ENCODE results near the gene SLC9A9.

SLC9A9 gene

DNA sequence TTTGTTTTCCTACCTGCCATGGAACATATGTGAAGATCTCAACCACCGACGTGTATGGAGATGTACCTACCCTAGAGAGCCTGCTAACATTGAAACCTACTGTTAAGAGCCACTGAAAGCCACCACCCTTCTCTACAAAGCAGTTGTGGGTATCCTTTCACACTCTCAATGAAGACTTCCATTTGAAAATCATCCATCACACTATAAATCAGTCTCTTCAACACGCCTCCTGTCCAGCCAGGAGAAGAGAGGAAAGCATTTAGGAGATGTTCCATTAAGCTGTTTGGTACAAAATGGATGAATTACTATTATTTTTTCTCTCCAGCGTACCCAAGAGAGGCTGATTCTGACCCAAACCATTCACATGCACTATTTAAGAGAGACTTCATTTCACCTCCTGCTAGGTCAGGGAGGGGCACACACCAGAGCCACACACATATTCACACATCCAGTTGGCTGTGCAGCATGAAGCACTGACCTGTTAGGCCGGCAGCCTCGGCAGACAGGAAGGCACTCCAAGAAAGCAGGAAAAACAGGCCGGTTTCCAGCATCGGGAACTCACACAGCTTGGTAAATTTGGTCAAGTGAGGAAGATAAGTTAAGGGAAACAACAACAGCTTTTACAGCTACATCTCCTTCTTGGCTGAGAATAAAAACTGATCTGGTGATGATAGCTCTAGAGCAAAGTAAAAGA, 274.5 kb downstream of the SLC9A9 start:
- in situ Hi-C loops (cut with MboI; ENCODE audit: low sequenced_read_pairs): no loop called here

DNA sequence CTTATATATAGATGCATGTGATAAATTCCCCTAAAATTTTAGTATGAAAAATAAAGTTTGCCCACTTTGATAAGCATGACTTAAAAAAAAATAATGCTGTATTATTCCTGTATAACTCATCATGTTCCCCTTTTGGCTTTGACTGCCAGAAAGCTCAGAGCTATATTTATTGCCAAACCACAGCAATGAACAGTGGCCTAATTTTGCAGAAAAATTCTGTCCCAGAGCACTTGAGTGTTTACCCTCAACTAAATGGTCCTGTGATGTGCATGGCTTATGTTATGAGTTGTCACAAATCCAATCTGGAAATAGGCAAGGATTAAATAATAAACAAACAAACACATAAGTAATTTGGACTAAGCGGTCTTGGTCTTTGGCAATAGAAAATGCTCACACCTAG, 276.7 kb downstream of the SLC9A9 start:
- in situ Hi-C loops (cut with MboI; ENCODE audit: low sequenced_read_pairs): no loop called here

DNA sequence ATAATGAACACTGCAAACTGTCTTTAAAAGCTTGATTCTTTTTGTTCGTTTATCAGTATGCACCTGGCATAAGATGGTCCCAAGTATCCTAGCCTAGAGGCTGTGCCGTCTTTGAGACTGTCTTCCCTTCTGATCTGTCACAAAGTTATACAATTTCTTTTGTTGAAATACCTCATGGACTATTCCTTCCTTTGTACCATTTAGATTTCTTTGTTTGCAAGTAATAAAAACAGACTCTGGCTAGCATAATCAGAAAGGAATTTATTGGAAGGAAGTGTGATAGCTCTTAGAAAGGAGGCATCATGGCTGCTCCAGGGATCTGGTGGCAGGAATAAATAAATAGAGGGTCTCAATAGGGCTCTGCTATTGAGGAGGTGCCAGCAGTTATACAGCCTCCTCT, 280.4 kb downstream of the SLC9A9 start:
- in situ Hi-C loops (cut with MboI; ENCODE audit: low sequenced_read_pairs): no loop called here

DNA sequence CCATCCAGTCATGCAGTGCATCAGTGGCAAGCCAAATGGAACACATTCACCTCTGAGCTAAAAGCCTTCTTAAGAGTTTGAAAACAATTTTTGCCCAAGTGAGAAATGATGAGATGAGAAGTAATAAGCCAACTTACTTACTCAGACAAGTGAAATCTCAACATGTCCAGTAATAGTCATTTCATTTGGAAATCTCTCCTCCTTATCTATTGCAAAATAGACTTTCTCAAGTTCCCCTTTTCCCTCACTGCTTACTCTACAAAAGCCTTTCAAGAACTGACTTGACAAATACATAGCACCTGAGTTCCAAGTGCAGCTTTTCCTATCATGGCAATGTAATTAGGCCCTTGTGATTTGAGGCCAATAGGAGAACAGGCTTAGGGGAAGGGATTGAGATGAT, 282.3 kb downstream of the SLC9A9 start:
- in situ Hi-C loops (cut with MboI; ENCODE audit: low sequenced_read_pairs): no loop called here

DNA sequence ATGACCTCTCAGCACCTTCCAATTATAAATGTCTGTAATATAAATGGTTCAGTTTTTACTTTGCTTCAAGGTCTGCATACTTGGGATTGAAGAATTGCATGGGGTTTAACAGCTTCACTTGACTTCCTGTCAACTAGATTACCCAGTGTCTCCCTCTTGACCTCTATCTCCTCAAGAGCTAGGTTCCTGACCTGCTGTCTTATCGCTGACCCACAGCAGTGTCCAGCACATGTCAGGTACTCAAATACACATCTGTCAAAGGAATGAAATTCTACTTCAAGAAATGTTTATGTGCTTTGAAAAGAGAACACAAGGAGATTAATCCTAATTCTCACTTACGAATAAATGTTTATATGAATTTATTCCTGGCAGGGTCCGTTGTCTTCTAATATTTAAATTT, 284.5 kb downstream of the SLC9A9 start:
- in situ Hi-C loops (cut with MboI; ENCODE audit: low sequenced_read_pairs): no loop called here

DNA sequence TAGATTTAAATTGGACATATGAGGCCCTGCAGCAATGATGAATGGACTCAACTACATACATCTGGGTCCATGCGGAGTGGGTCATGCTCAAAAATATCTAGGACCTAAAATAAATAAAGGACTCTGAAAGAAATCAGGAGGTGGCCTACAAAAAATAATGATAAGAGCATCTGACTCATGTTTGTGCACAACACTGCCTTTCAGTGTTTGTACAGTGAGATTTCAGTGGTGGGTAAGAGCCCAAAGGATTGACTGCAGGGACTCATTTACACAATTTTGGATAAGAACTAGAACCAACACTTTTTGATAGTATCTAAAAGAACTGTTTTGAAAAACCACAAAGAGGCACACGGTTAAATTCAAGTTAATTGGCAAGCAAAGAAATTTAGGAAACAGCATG, 285.5 kb downstream of the SLC9A9 start:
- in situ Hi-C loops (cut with MboI; ENCODE audit: low sequenced_read_pairs): no loop called here

DNA sequence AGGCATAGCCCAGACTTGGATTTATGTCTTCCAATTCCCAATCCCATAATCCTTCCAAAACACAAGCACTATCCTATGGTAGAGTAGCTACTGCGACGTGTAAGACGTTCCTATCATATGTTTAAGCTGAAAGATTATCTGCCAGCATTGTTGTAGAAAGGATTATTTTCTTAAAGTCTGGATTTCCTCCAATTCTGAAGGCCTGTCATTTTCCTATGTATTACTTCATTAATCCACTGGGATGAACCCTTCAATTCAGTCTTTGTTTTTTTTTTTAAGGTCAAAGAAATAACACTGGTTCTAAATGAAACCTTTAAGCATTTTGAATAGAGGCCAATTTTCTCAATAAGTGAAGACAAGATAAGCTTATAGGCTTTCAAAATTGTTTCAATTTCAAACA, 289.0 kb downstream of the SLC9A9 start:
- in situ Hi-C loops (cut with MboI; ENCODE audit: low sequenced_read_pairs): no loop called here

DNA sequence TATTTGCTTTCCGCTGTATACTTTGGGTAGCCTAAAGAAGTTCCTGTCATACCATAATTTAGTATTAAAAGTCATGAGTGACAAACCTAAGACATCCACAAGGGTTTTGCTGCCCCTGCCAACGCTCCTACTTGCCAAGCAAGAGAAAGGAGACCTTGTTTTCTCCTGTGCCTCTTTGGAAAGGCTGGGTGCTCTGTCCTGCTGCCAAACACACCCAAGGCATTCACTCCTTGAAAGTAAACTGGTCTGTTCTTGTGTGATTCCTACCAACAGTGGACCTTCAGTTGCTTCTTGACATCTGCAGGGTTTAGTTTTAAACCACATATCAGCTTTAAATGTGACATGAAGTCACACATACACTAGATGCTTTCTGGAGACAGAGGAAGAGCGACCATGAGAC, 295.4 kb downstream of the SLC9A9 start:
- in situ Hi-C loops (cut with MboI; ENCODE audit: low sequenced_read_pairs): no loop called here

DNA sequence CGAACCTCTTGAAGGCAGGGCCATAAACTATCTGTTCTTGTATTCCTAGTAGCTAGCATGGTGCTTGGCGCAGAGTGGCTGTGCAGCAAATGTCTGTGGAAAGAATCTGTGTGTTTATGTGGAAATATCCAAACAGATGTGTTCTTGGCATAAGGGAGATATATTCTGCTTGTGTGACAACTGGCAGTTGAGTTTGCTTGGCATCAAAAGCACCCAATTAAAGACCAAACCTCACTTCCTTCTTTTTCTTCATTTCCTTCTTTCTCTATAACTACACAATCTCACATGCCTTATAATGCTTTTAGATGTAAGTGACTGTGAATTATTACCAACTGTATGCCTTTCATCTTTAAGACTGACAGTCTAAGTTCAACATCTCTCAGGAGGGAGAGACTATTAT, 296.5 kb downstream of the SLC9A9 start:
- in situ Hi-C loops (cut with MboI; ENCODE audit: low sequenced_read_pairs): no loop called here

DNA sequence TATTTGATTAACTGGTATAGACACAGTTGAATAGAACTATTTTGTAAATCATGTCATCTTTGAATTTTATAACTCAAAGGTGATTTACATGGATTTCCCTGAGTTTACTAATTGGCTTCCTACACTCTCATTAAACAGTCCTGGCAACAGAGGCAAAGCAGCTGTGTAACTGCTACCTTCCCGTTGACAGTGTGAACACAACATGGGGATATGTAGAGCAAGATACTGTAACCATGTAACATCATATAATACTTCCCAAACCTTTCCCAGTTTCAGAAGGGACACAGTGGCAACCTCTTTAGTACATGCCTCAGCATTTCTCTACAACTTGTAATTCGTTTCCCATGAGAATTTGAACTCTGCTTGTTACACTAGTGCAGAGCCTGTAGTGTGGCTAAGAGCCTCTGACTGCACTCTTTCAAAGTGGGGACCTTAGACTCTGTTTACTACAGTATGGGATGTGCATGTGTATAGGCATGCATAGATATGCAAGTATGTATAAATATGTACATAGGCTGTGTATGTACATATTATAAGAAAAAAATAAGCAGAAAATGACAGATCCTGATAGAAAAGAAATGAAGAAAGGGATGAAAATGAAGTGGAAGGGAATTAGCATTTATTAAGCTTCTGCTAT, 299.3 kb downstream of the SLC9A9 start:
- in situ Hi-C loops (cut with MboI; ENCODE audit: low sequenced_read_pairs): no loop called here

DNA sequence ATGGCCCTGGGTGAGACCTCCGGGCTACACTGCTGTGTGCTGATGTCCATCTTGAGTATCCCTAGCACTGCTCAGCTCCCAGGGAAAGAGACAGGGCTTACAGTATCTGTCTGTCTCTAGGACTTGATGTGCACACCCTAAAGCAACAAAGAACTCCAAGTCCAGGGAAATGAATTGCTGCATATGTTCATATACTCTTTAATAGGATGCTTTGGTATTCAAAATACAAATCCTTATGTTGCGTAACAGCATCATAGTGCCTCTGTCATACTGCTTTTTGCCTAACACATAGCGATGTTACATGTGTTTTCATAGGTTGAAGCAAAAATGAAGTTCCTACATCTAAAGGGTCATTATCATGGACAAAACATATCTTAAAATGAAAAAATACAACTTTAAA, 299.9 kb downstream of the SLC9A9 start:
- in situ Hi-C loops (cut with MboI; ENCODE audit: low sequenced_read_pairs): no loop called here

DNA sequence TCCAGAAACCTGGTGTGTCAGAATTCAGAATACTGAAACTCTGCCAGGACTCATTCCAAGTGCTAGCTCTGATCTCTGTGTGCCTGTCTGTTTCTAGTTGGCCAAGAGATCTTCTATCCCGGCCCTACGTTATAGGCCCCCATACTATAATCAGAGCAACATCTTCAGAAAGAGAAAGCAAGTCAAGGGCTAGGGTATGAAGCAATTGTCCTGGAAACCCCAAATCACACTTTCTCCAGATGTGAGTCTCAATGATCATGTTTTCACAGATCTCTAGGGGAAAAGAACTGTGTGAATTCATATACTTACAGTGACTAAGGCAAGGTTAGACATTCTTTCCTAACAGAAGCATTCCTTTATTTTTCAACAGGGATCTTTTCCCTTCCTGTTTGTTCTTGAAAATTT, 309.7 kb downstream of the SLC9A9 start:
- in situ Hi-C loops (cut with MboI; ENCODE audit: low sequenced_read_pairs): no loop called here

DNA sequence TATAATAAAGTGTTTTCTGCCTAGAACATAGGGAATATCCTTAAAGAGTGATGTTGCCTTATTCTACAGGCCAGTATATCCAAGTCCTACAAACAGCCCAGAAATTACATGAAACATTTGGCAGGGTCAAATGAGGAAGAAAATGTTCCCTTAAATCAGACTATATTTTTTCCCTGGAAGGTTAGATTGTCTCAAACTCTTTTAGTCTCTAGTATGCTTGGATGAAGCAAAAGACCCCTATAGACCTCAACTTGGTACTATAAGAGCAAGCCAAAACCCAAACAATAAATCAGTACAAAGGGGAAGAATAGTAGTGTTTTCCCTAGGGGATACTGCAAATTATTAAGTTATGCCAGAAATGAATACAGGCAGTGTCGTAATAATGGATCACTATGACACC, 310.2 kb downstream of the SLC9A9 start:
- in situ Hi-C loops (cut with MboI; ENCODE audit: low sequenced_read_pairs): no loop called here

DNA sequence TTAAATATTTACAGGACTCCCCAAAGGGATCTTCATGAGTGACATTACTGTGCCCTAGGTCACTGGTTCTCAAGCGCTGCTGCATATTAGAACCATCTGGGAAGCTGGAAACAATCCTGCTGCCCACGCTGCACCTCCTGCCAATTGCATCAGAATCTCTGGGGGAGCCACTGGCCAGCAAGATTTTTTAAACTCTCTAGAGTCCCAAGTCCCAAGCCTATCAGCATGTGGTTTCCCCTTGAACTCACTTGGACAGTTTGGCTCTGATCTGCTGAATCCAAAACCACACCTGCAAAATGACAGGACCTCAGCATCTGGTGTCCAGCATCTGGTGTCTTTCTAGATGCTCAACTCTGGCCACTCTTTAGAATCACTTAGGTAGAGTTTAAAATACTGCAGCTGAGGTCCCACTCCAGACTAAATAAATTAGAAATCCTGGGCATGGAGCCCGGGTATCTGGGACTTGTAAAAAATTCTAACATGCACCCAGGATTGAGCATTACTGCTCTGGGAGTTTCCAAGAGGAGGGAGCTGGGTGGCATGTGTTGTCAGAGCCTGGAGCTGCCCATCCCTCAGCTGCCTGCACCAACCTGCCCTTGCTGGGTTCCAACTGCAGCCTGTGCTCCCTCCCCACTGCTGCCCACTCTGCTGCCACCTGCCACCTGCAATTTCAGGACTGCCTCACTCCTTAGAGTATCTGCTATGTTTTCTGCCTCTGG, 311.3 kb downstream of the SLC9A9 start:
- in situ Hi-C loops (cut with MboI; ENCODE audit: low sequenced_read_pairs): no loop called here

DNA sequence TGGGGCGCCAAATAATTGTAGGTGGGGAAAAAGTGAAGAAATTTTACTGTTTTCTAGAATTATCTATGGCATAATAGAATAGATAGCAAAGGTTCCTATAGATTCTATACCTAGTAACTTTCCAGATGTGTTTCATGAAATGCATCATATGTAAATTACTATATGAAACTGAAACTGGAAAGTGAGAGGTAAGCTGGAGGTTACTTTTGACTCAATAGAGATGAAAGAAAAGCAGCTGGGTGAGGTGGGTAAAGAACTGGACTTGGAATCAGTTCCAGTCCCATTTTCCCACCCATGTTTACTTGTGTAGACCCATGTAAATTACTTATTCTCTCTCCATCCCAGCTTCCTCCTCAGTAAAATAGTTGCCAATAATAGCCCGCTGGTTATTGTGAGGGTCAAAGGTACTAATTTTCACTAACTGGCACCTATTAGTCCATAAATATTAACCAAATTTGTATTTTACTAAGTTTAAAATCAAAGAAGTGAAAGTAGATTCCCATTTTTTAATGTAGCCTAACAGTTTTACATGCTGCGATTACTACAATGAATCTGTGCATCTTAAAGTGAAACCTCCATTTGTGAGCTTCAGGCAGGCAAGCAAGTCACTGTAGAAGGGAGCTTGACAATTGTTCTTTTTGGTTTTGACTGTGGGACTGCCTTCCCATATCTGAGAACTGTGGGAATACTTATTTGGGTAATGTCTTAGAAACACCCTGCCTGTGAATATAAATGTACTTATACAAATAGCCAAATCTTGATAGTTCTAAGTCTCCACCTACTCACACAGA, 312.1 kb downstream of the SLC9A9 start:
- in situ Hi-C loops (cut with MboI; ENCODE audit: low sequenced_read_pairs): no loop called here

DNA sequence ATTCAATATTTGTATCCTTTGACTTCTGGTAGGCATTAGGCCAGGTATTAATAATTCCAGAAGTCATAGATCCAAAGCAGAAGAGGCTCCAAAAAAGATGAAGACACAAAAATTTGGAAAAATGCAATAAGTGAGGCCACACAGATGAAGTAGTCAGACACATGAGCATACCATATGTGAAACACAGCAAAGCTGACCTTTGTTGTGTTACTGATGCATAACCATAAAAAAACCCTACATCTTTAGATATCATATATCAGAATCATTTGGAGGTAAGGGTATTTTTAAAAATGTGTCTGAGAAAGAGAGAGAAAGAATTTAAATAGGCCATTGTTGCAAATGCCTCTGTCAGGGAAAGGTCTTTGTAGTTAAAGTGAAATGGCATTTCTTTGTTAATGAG, 314.9 kb downstream of the SLC9A9 start:
- in situ Hi-C loops (cut with MboI; ENCODE audit: low sequenced_read_pairs): no loop called here

DNA sequence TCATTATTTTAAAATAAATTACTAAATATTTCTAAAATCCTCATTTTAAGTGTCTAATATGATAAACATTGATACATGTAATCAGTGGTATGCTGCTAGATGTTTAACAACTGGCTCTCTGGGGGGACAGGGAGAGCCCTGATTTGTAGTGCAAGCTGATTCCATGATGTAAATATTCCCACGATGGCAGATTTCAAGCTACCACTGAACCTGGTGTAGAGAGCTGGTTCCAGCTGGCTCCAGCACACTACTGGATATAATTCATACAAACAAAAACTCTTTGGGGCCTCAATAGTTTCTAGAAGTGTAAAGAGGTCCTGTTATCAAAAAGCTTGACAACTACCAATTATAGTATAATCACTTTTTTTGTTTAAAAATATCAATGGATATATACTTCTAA, 316.2 kb downstream of the SLC9A9 start:
- in situ Hi-C loops (cut with MboI; ENCODE audit: low sequenced_read_pairs): no loop called here

DNA sequence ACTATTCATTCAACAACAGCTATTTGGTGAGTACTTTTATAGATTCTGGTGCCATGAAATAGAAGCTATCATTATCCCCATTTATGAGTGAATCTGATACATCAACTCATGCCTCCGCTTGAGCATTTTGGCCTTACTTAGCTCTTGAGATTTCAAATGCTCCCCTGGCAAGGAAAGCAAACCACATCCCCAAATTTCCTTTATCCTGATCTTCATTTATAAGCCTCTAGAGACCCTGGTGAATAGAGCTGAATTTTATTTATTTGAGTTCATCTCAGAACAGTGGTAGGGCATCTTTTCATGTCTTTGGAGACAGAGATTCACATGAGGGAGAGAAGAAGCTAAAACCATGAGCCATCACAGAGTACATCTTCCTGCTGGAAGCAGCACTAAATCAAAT, 317.2 kb downstream of the SLC9A9 start:
- in situ Hi-C loops (cut with MboI; ENCODE audit: low sequenced_read_pairs): no loop called here

DNA sequence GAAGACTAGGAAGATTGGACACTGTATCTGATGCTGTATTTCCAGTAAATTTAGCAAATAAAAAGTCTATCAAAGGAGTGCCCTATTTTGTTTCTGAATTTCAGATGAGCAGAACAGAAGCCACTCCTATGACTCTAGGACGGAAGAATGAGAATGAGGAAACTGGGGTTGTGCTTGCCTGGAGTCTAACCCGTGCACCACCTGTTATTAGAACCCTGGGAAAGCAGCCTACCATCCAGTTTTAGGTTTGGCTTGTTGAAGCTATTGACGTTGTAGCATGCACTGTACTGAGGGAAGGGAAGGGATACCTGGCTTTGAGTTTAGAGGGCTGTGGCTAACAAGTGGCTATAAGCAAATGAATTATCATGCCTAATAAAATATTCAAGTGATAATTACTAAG, 318.5 kb downstream of the SLC9A9 start:
- in situ Hi-C loops (cut with MboI; ENCODE audit: low sequenced_read_pairs): no loop called here

DNA sequence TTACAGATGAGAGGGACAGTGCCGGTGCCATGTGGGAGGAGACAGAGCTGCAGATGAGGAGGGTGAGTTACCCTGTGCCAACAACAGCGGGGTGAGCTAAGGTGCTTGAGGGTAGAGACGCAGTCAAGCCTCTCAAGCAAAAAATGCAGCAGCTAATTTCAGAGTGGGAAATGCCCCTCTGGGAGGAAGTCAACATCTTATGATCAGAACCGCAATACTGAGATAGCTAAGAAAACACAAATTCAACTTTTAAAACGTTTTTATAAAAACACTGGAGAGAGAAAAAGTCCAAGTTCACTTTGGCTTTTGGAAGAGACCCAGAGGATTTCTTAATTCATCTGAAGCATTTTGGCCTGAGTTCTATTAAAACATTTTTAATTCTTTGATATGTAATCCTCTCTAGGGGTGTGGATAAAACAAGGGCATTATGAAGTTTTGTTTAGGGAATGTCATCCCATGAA, 319.2 kb downstream of the SLC9A9 start:
- in situ Hi-C loops (cut with MboI; ENCODE audit: low sequenced_read_pairs): no loop called here

DNA sequence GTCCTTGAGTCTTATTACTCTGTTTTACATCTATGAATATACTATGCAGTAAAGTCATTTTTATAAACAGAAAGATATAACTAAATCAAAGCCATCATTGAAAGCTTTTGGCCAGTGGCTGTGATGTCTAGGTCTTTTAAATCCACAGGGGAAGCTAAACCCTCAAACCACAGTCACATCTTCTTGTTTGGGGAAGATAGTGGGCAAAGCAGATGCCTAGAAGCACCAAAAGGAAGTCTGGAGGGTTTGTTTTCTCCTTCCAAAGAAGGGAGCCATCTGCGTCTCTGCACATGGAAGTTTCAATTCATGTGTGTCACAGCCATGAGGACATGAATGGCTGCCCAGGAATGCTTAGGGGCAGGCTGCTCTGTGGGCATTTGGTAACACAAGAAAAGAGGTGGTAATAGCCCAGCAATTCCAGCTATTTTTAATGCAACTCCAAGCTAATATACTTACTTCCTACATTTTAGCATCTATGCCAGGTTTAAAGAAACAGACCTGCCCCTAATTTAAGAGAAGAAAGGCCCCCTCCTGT, 322.2 kb downstream of the SLC9A9 start:
- in situ Hi-C loops (cut with MboI; ENCODE audit: low sequenced_read_pairs): no loop called here
